Mammary epithelial cell (primary cell): ENCODE results near the gene TMEM212.

ENCODE experiments used
- EZH2 ChIP-seq: IDR thresholded peaks from 2 replicates; pipeline ENCODE4 v1.6.1; 2012; ENCODE audit warnings: low read length, inconsistent platforms, borderline replicate concordance
- TF ChIP-seq, protein P1 (sequence below), 2 donors: IDR thresholded peaks in 1 of 2; conservative IDR thresholded peaks in 1 of 2; 2 replicates each; pipeline ENCODE4 v1.5.1; 2011 to 2012; ENCODE audit warnings: inconsistent platforms in 2 of 2, low read length in 2 of 2, mild to moderate bottlenecking in 2 of 2, control low read depth in 1 of 2, low read depth in 1 of 2; ENCODE audit not compliant: insufficient read depth in 1 of 2; ENCODE audit errors: extremely low read depth in 1 of 2

DNA sequence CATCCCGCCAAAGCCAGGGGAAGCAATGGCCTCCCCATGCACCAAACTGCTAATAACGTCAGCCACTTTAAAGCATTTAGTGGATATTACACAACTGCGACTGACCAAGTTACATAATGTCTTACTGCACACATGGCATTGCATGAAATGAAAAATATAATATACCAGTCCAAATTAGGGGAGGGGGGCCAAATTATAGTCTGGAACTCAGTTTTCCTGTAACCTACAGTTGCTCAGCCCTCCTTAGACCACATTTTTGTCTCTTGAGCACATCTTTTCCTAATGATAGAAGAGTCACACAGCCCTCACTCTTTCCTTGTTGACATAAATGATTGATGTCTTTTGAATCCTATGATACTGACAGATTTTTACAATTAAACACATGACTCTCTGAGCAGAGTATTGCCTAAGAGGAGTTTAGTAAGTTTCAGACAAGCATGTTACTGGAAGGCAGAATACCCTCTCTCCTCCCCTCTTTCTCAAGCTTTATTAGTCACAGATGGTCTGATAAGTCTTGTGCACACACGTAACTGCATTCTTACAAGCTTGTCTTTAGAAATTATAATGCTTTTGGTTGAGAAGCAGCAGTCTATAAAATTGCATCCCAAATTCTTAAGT is 31.7 kb upstream of the TMEM212 start:
- TF ChIP-seq, protein P1, sequence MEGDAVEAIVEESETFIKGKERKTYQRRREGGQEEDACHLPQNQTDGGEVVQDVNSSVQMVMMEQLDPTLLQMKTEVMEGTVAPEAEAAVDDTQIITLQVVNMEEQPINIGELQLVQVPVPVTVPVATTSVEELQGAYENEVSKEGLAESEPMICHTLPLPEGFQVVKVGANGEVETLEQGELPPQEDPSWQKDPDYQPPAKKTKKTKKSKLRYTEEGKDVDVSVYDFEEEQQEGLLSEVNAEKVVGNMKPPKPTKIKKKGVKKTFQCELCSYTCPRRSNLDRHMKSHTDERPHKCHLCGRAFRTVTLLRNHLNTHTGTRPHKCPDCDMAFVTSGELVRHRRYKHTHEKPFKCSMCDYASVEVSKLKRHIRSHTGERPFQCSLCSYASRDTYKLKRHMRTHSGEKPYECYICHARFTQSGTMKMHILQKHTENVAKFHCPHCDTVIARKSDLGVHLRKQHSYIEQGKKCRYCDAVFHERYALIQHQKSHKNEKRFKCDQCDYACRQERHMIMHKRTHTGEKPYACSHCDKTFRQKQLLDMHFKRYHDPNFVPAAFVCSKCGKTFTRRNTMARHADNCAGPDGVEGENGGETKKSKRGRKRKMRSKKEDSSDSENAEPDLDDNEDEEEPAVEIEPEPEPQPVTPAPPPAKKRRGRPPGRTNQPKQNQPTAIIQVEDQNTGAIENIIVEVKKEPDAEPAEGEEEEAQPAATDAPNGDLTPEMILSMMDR (conservative IDR thresholded peaks at IDR 0.05 in 1 of 2, IDR thresholded peaks at IDR 0.05 in 1 of 2; ENCODE audit: extremely low read depth in 1 of 2, insufficient read depth in 1 of 2, low read depth in 1 of 2, low read length in 2 of 2) = no peak
- TF ChIP-seq EZH2 = no peak
